GM18868 (cell line): Measurements from ENCODE around the gene GARIN3.
A peak's percentile ranks its signal among the peaks of the same experiment; 100 is the strongest.
"Not testable (repeated sequence)": the region's sequence is repeated elsewhere in the genome, so short reads cannot be mapped to it uniquely, and the experiment has no call there.

Experiments used
- ATAC-seq: cut with Tn5 transposase; IDR thresholded peaks from one replicate; pipeline ENCODE4 v1.9.1; 2021; ENCODE audit warnings: mild to moderate bottlenecking, moderate library complexity; ENCODE audit not compliant: unreplicated experiment

The GARIN3 gene

DNA sequence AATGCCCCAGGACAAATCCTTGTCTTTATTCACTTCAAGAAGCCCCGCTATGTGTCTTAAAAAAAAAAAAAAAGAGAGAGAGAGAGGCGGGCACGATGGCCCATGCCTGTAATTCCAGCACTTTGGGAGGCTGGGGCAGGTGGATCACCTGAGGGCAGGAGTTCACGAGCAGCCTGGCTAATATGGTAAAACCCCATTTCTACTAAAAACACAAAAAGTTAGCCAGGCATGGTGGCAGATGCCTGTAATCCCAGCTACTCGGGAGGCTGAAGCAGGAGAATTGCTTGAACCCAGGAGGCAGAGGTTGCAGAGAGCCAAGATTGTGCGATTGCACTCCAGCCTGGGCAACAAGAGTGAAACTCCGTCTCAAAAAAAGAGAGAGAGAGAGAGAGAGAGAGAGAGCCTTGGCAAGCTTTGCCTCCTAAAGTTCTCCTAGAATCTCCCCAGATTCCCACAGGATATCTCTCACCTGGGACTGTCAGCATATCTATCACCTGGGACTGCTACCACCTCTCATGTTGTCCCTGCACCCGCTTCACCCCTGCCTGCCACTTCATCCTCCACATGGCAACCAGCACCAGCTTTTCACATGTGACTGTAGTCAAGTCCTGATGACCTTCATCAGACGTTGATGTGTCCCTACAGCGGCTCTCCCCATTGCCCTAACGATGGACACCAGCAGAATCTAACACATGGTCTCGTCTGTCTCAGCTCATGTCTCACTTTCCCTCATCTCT is 20.4 kb upstream of the GARIN3 start:
- no peak for ATAC-seq

DNA sequence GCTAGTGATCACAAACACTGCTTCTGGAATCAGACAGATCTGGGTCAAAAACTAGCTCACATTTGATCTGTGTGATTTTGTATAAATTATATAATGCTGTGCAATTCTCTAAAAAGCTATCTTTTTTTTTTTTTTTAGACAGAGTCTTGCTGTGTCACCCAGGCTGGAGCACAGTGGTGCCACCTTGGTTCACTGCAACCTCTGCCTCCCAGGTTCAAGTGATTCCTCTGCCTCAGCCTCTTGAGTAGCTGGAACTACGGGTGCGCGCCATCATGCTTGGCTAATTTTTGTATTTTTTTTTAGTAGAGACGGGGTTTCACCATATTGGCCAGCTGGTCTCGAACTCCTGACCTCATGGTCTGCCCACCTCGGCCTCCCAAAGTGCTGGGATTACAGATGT is 19.1 kb upstream of the GARIN3 start:
- not testable (repeated sequence) for ATAC-seq

DNA sequence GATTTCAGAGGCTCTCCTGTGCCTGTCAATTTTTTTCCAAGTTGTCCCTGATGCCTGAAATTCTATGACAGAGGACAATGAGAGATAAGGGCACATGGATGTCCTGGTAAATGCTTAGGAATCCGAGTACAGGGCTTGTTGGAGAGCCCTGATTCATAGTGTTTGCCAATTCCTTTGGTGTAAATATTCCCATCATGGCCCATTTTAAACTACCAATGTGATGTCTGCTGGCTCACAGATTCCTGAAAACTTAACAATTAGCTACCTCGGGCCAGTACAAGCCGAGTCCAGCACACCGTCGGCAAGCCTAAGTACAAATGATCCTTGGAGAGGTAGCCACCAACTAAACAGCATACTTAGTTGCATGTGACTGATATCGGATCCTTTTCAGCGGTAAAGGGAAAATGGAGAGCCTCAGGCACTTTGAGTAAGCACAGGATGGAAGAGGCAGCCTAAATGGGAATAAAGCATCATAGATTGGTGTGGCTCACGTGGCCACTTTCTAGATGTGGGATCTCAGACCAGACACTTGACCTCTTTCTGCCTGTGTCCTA is 18.1 kb upstream of the GARIN3 start:
- no peak for ATAC-seq

DNA sequence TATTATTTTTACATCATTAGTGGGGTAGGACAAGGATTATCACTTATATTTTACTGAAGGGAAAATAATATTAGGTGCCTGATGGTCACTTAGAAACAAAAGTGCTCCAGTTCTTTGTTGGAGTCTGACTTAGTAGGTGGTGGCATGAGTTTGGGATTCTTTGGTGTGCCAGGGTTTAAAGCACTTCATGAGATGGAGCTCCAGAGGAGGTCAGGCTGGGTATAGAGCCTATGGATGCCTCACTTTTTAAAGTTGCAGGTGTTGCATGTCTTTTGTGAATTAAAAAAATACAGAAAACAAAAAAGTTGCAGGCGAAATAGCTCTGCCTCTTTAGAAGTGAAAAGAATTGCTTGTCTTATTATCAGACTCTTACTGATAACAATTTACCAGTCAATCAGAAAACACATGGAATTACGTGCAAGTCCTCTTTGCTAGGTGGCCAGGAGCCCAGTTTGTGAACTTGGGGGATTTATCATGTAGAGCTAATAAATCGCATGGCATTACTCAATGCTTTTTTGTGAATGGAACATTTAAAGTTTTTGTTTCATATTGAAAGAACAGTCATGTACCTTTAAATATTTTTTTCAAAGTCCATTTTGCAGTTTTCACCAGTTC is 16.2 kb upstream of the GARIN3 start:
- ATAC-seq = no peak

DNA sequence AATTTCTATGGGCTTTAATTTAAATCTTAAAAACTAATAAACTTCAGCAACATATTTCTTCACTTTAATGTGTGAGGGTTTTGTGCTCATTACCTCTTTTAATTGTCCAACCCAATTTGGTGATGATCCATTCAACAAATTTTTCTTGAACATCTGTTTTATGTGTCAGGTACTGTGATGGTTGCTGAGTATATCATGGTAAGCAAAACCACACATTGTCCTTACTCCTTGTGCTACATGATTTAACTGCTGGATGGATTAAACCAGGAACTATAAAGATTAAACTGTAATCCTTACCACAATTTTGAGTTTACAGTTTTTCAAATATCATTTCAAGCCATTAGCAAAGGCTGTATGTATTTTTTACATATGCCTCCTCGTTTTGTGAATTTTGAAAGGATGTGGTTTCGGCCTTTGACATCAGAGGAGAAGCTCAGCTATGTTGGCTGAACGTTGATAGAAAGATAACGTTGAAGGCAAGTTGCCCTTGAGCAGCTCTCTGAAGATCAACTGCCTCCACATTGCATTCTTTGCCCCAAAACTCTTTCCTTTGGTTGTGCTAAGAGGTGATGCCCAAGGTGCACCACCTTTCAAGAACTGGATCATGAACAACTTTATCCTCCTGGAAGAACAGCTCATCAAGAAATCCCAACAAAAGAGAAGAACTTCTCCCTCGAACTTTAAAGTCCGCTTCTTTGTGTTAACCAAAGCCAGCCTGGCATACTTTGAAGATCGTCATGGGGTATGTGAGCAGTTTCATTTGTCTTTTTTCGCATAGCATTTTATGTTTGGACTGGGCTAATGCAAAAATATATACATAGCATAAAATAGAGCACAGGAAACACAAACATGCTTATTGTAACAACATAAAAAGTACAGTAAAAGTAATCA is 14.6 kb upstream of the GARIN3 start, which contains the start of gene ITK:
Gene ITK (plus strand): TSS at position 467 of the 891 bp plus-strand sequence. CDS start 138 bp downstream, at position 605.
- ATAC-seq = peak; percentile 85

DNA sequence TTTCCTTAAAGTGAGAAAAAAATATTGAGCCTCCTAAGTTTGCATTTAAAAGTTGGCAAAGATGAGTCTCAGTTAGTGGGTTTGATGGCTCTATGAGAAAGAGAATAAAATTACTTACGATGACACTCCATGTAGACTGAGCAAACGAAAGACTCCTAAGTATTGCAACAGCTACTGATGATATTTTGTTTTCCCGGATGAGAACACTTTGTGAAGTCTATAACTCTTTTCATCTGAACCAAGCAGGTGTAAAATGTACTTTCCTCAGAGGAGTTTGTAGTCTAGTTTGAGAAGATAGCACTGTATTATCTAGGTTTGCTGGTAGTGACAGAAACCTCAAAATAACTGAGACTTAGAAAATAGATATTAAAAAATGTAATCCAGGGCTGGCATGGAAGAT is 12.9 kb upstream of the GARIN3 start:
- ATAC-seq = no peak

DNA sequence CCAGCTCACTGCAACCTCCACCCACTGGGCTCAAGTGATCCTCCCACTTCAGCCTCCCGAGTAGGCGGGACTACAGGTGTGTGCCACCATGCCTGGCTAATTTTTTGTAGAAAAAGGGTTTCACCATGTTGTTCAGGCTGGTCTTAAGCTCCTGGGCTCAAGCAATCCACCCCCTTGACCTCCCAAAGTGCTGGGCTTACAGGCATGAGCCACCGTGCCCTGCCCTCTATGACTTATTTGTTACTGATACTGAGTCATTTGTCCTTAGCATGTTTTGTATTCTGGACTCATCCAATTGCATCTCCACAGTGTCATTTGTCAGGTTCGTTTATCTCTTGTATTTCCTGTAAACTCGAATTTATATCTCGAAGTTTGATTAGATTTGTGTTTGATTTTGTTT is 11.9 kb upstream of the GARIN3 start:
- no peak for ATAC-seq

DNA sequence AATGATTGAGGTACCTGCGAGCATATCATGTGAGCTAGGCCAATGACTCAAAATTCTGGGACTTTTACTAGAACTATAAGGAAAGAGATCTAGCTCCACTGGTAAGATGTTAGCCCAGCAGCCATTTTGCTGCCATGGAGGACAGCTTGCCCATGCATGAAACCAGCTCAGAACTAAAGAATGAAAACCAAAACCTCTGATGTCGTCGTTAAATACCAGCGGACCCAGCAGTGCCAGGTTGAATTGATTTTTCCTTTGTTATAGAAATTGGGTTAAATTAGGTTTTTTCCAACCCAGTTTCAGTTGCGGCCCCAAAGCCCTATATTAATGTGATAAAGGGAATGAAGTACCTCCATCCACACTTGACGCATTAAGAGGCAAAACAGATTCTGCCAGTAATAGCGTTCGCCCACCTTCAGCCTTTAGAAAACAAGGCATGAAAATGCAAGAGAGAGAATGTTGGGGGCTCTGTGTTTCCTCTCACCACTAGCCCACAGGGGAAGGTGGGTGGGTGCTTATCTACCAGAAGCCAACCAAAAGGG is 9.1 kb upstream of the GARIN3 start:
- no peak for ATAC-seq

DNA sequence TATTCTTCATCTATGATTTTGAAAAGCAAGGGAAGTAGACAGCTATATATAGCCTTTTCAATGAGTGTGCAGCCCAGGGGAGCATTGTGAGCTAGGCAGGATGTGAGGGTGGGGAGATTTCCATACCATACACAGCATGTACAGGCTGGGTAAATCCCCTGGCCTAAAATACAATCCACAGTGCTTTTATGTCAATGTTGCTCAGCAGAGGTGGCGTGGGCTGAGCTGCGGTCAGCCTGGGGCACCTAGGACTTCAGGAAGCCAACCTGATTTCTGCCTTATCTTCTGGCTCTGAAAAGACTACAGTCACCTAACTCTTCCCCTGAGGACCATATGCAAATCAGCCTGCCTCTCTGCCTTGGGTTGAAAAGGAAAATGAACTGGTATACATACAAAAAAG is 6.3 kb upstream of the GARIN3 start:
- peak; percentile 99 for ATAC-seq

DNA sequence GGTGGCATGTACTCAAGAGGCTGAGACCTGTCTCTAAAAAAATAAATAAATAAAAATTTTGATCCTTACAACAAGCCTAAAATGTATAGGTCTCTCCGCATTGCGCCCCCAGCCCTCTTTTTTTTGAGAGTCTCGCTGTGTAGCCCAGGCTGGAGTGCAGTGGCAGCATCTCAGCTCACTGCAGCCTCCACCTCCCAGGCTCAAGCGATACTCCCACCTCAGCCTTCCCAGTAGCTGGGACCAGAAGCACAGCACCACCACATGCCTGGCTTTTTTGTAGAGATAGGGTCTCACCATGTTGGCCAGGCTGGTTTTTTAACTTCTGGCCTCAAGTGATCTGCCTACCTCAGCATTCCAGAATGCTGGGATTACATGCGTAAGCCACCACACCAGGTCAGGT is 2.2 kb upstream of the GARIN3 start:
- ATAC-seq = no peak

DNA sequence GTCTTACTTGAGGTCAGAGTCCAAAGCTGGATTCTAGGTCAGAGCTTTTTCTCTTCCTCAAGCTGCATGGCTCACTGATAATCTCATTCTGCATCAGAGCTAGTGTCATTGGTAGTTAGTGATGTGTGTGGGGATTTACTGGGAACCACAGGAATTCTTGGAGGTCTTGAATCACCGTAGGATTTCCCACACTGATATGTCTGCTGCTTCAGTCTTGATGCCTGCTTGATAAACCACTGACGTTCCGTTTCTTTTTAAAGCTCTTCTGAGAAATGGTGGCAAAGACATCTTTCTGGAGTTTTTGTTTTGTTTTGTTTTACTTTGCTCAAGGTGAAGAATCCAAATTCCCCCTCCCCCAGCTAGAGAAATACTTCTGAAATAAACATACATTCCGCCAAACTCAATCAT is 1.2 kb upstream of the GARIN3 start:
- ATAC-seq = no peak

DNA sequence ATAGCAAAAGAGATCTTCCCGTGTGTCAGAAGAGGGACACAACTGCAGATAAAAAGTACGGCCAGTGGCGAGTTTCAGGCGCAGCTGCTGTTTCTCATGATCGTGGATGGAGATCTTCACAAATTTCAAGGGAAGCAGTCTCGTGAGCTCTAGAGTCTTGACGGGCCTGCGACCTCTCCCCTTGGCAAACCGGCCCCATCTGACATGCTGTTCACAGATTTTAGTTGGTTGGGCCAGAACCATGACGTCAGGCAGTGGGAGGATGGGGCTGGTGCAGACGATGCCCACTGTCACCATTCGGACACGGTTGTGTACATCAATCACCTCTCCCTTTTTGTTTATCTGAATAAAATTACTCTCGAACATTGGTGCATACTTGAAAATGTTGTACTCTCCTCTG is 396 bp downstream of the GARIN3 start:
- no peak for ATAC-seq

DNA sequence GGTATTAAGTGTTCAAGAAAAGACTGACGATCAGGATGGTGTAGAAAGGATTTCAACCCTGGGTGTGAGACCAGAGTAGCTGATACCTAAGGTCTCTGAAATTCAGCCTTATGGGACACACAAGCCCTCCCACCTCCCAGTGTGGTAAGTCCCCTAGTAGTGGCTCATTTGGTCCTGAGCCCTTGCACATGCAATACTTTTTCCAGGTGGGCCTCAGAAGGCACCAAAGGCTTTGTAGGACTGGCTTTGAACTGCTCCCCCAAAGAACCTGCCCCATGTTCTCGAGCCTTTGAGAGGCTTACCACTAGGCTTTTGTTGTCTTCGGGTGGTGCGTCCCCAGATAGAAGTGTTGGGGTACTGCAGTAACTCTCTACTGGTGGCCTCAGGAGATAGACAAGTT is 803 bp downstream of the GARIN3 start:
- no peak for ATAC-seq

DNA sequence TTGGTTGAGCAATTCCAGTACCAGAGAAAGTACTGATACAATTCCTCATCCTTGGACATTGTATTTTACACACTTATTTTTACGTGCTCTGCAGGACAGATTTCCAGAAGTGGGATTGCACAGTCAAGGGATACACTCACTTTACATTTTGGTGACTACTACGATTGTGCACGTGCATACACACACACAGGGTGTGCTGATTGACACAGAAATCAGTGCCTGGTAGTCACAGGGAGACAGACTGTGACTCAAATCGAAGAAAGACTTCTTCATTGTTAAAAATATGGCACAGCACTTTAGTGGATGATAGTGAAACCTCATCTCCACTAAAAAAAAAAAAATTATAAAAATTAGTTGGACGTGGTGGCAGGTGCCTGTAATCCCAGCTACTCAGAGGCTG is 1.5 kb downstream of the GARIN3 start:
- ATAC-seq = peak; percentile 61

DNA sequence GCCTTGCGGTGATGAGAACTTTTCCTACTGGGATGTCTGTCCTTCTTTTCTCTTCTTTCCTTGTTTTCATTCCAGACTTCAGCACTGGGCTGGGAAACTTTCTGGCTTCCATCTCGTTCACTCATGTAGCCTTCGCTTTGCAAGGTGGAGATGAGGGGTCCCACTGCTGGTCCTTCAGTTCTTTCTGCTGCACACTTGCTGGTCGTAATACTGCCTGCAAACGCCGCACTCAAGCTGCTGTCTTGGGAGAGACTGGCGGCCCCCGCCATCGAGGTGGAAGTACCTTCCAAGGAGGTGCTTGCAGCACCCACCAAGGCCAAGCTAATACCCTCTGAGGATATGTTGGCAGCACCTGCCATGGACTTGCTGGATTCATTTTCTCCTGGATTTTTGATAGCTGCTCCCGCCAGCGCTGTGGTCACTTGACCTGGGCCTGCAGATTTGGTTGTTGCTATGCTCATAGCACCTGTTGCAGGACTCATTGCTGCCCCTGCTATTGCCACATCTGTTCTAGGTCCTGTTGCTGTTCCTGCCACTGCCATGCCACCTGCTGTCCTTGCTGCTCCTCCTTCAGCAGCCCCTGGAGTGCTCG is 3.0 kb downstream of the GARIN3 start:
- ATAC-seq = no peak

DNA sequence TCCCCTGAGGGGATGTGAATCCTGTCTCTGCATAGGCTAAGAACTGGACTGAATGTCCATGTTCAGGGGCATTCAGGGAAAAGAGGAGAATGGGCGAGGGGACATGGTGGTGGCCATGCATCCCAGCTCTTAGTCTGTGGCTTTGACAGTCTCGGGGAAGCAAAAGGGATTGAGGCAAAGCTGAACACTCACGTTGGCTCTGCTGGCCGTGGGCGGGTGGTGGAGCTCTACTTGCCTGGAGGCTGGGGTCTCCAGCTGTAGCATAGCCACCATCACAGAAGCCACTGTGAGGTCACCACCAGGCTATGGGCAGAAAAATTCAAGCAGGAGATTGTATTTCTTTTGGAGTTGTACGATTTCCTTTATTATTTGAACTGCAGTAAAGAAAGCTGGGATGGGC is 4.1 kb downstream of the GARIN3 start:
- no peak for ATAC-seq

DNA sequence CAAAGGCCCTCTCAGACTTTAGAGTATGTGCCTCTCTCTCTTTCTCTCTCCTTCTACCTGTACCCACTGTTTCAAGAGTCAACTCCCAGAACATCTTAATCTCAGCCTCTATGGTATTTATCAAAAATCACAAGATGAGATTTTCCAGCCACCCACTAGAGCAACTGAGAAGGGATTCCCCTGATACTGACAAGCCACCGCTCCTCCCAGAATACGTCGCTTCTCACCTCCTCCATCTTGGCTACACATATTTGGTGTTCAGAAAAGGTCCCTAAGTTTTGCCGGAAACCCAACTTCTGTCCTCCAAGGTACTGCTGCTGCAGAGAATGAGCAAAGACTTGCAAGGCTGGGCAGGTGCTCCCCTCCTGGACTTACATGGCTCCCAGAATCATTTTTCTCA is 6.1 kb downstream of the GARIN3 start:
- ATAC-seq = no peak

DNA sequence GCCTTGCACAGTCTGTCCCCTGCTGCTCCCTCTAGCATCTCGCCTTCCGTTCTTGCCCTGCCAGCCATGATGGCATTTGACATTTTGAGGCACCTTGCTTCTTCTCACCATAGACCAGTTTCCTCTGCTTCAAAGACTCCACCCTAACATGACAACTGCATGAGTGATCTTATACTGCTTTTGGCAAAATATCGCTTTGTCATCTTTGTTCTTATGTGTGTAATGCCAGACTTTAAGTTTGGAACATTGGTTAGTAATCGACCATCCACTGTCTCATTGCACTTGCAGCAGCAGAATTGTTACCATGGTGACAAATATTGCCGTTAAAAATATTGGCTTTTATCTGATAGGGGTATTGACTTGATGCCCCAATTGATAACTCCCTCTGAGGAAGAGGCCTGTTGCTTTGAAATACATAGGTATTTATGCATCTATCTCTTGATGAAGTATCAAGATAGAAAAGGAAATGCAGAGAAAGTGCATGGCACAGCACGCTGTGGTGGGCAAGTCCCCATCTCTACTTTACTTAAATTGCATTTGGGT is 6.8 kb downstream of the GARIN3 start:
- no peak for ATAC-seq

DNA sequence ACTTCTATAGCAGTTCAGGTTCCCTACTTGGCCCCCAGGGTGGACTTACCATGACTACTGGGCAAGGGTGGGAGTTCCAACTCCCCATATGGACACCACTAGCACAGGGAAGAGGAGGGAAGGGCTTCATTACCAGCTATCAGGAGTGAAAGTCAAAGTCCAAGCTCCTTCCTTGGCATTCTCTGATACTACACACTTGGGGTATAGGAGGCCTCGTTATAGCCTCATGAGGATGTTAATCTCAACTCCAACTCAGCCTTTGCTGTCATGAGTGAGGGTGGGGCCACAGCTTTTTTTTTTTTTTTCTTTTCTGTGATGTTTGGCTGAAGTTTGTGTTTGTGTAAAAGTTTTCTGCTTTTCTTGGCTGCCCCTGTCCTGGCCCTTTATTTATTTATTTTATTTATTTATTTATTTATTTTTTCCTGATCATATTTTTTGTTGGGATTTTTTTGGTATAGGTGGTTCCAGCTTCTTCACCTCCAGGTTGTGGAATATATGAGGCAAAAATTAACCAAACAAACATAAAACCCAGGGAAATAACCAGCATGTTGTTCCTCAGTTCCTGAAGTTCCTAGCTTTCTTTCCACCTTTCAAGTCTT is 8.7 kb downstream of the GARIN3 start:
- no peak for ATAC-seq

DNA sequence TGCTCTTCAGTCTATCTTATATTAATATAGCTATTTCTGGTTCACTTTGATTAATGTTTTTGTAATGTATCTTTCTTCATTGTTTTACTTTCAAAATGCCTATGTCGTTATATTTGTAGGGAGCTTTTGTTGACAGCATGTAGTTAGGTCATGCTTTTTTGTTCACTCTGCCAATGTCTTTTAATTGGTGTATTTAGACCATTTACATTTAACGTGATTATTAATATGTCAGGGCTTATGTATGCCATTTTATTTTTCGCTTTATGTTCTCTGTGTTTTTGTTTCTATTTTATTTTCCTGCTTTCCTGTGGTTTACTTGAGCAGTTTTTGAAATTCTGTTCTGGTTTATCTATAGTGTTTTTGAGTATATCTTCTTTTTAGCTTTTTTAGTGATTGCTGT is 10.8 kb downstream of the GARIN3 start:
- no peak for ATAC-seq
